Raji (cell line): ENCODE data around the gene UNC45A.

Source experiments
- POLR2A ChIP-seq: IDR thresholded peaks from 2 replicates; pipeline ENCODE4 v1.6.1; 2011; ENCODE audit warnings: low read depth, low read length, control low read depth; ENCODE audit not compliant: insufficient read depth

The UNC45A gene

DNA sequence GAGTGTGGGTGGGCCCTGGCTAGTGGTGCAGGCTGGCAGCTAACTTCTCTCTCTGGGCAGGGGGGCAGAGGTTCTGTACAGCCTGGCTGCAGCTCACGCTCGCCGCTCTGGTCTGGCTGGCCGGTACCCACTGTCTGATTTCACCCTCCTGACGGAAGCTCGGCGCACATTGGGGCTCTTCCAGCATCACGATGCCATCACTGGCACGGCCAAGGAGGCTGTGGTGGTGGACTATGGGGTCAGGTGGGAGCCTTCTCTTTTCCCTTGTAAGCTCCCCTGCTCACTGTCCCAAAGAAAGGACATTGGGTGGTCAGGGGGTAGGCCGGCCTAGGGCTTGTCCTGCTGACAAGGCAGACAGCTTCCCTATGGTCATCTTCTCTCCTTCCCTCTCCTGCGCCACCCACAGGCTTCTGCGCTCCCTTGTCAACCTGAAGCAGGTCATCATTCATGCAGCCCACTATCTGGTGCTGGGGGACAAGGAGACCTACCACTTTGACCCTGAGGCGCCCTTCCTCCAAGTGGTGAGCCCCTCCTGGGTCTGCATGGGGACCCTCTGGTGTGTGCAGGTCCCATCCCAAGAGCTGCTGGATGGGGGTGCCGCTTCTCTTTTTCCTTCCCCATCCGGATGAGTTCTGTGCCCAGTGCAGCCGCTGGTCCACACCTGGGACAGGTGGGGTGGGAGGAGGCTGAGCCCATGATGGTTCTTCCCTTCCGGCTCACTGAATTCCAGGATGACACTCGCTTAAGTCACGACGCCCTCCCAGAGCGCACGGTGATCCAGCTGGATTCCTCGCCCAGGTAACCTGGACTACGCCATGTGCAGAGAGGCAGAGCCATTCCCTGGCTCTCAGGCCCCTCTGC is 24.4 kb upstream of the UNC45A start:
- TF ChIP-seq POLR2A: no peak

DNA sequence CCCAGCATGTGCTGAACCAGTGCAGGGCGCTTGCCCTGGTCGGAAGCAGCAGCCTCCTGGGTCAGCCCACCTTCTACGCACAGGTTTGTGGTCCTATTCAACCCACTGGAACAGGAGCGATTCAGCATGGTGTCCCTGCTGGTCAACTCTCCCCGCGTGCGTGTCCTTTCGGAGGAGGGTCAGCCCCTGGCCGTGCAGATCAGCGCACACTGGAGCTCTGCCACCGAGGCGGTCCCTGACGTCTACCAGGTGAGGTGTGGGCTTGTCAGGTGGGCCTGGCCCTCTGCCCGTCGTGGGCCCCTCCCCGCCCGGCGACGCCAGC is 23.8 kb upstream of the UNC45A start:
- no peak for TF ChIP-seq POLR2A

DNA sequence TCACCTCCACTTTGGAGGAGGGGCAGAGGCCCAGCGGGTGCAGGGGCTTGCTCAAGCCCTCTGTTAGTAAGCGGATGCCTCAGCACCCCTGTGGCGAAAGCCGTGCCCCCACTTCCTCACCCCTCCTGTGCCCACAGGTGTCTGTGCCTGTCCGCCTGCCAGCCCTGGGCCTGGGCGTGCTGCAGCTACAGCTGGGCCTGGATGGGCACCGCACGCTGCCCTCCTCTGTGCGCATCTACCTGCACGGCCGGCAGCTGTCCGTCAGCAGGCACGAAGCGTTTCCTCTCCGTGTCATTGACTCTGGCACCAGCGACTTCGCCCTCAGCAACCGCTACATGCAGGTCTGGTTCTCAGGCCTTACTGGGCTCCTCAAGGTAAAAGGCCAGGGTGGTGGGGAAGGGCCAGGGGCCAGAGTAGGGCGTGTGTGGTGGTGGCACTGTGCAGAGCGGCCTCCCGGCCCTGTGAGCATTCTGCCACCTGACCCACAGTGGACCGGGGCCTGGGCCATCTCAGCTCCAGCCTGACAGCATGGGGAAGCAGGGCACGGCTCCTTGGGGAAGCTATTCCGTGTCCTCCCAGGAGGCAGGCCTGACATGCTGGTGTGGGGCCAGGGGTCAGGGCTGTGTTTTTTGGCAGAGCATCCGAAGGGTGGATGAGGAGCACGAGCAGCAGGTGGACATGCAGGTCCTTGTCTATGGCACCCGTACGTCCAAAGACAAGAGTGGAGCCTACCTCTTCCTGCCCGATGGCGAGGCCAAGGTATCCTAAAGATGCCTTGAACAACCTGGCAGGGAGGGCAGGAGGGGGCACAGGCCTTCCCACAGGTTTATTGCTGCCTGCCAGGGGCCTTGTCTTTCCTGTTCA is 22.9 kb upstream of the UNC45A start:
- TF ChIP-seq POLR2A: no peak

DNA sequence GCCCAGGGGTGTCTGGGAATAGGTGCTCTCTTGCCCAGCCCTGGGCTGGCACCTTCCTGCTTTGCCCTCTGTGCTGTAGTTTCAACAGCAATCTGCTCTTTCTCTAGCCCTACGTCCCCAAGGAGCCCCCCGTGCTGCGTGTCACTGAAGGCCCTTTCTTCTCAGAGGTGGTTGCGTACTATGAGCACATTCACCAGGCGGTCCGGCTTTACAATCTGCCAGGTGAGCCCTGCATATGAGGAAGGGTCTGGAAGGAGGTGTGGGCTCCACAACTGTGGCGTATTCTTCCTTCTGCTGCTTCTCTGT is 22.4 kb upstream of the UNC45A start:
- TF ChIP-seq POLR2A: no peak

DNA sequence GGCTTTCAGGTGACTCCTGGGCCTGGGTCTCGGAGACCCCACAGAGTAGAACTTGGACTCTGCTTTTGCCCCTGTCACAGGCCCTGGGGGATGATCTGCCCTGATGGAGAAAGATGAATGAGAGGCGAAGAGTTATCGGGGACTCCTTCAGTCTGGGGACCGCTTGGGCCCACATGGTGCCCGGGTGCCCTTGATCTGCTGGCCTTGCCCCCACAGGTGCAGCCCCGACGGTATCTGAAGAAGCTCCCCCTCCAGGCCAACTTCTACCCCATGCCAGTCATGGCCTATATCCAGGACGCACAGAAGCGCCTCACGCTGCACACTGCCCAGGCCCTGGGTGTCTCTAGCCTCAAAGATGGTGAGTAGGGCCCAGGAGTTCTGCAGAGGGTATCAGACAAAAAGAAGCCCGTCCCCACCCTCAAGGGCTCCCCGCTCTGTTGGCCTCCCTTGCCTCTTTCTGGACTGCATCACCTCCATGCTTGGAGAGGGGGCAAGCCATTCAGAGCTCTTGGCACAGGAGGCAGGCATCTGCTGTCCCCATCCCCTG is 21.6 kb upstream of the UNC45A start:
- TF ChIP-seq POLR2A: no peak

DNA sequence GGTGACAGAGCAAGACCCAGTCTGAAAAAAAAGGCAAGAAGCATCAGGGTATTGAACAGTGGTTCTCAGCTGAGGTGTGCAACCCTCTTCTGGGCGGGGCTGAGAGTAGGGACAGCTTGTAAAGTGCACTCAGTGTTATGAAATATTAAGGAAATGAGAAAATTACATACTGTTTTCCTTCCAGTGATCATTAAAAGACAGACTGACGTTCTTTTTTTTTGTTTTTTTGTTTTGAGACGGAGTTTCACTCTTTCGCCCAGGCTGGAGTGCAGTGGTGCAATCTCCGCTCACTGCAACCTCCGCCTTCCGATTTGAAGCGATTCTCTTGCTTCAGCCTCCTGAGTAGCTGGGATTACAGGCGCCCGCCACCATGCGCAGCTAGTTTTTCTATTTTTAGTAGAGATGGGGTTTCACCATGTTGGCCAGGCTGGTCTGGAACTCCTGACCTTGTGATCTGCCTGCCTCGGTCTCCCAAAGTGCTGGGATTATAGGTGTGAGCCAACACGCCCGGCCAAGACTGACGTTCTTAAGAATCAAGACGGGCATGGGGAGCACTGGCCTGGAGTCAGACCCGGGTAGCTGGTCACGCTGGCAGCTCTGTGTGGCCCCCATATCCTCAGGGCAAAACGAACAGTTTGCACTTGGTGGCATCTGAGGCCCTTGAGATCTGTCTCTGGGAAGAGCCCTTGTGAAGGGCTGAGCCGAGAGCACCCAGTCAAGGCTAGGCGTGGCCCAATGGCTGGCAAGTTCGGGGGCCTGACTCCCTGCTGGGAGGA is 20.6 kb upstream of the UNC45A start:
- no peak for TF ChIP-seq POLR2A

DNA sequence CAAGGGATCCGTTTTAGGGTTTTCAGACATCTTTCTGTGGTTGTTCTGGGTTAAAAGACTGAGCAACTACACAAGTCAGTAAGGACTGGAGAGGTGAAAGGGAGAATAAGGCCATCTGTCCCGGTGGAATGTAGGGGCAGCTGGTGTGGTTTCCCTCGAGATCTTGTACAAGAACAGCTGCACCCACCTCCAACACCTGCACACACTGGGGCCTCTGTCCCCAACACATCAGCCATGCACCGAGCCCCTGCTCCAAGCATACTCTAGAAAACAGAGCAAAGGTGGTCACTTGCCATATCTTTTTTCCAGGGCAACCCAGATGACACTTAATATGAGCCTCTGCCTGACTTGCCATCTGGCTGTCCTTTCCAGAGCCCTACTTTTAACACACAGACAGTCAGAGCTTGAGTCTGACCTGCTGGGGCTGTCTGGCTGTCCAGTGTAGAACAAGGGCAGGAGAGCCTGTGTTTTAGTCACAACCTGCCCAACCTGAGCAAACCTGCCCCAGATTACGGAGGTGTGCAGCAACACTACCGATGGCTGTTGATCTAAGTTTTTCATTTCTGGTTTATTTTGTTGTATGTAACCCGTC is 19.8 kb upstream of the UNC45A start:
- TF ChIP-seq POLR2A: no peak

DNA sequence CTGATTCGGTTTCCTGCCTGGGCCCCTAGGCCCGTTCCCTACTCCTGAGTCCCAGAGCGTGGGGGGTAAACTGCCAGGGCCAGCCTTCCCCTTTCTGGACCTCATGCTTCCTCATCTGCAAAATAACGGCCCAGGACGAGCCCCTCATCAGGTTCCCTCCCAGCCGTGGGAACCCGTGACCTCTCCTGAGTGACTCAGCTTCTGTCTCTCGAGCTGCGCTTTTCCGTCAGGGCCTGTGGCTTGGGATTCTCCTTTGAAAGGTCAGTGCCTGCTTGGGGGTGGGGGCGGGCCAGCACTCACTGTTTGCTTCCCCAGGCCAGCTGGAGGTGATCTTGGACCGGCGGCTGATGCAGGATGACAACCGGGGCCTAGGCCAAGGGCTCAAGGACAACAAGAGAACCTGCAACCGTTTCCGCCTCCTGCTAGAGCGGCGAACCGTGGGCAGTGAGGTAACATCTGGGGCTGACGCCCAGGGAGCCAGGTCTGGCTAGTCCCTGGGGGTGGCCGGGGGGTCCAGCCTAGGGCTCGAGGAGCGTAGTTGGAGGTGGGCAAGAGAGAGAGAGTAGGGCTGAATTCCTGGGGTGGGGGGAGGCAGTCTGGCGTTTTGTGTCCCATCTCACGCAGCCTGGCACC is 19.2 kb upstream of the UNC45A start:
- no peak for TF ChIP-seq POLR2A

DNA sequence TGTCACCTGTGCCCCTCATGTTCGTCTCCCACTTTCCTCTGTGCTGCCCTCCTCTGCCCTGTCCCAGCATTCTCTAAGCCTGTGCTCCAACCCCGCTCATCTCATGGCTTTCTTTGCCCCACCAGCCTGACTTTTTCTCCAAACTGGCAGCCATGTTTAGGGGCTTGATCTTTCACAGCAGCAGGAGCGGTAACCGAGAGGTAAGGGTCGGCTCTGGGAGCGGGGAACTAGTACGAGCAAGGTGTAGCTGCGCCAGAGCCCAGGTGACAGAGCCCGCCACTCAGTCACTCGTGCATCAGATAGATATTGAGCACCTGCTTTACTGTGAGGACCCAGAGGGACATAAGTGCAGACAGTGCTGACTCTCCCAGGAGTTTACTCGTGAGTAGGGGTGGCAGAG is 18.6 kb upstream of the UNC45A start:
- TF ChIP-seq POLR2A: no peak

DNA sequence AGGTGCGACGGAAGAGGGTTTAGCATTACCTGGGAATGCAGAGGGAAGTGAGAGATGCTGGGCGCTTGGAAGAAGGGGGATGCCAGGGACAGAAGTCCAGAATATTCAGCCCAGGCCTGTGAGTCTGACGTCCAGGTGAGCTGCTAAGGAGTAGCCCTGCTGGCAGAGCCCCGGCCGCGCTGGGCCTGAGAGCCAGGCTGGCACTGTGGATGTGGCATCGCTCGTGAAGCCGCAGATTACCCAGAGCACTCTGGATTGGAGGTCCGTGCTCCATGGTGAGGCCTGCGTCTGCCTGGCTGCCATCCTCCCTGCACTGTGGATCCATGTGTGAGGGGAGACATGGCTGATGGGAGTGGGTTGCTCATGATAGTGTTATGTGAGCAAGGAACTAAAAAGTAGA is 17.5 kb upstream of the UNC45A start:
- TF ChIP-seq POLR2A: no peak

DNA sequence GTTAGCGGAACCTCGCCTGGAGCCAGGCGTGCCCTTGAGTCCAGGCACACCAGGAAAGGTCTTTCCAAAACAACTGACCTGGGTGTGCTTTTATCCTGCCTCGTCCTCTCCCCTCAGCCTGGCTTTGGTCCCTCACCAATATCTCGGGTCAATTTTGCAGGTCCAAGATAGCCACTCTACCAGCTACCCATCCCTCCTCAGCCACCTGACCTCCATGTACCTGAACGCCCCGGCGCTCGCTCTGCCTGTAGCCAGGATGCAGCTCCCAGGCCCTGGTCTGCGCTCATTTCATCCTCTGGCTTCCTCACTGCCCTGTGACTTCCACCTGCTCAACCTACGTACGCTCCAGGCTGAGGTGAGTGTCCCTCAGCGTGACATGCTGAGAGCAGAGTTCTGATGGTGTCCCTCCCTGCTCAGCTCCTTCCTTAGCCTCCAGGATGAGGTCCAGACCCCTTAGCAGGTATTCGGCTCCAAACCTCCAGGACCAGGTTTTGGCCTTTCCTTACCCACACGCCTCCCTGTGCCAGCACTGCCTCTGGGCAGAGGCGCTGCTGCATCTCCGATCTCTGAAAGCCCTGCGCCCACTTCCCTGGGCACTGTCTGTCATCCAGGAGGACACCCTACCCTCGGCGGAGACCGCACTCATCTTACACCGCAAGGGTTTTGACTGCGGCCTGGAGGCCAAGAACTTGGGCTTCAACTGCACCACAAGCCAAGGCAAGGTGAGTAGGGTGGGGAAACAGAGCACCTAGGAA is 16.9 kb upstream of the UNC45A start:
- no peak for TF ChIP-seq POLR2A

DNA sequence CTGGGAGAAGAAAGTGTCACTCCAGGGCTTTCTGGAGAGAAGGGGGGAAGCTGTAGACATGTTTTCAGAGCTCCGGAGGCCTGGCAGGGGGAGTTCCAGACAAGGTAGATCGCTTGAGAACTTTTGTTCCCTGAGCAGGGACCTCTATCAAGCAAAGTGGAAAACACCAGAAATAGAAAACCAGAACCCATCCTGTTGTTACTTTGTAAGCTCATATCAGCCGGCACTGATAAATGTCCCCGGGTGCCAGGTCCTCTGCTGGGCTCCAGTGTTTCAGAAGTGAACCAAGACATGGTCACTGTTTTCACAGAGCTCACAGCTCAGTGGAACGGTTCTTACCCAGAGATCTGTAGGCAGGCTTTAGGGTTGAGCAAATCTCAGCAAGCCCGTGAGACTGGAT is 16.2 kb upstream of the UNC45A start:
- no peak for TF ChIP-seq POLR2A

DNA sequence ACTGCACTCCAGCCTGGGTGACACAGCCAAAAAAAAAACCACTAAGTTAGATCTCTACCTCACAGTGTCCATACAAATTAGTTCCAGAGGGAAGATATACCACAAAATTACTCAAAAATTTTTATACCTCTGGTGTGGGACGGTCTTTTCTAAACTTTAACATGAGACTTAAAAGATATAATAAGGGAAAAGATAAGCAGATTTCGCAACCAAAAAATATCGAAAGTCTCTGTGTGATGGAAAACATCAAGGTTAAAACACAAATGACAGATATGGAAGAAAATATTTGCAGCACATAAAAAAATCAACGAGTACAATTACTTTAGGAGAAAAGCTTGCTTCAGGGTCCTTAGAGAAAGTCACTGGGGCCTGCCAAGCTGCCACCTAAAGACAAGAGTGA is 13.2 kb upstream of the UNC45A start:
- TF ChIP-seq POLR2A: no peak

DNA sequence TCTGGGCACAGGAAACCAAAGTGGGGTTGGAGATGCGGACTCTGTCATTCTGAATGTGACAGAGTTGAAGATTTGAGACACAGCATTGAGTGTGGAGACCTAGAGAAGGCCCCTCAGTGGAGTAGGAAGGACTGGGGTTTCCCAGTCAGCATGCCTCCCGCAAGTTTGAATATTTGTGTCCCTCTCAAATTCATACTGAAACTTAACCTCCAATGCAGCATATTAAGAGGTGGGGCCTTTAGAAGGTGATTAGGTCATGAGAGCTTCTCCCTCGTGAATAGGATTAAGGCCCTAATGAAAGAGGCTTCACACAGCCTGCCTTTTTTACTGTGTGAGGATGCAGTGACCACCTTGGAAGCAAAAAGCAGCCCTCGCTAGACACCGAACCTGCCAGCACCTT is 10.7 kb upstream of the UNC45A start:
- TF ChIP-seq POLR2A: no peak

DNA sequence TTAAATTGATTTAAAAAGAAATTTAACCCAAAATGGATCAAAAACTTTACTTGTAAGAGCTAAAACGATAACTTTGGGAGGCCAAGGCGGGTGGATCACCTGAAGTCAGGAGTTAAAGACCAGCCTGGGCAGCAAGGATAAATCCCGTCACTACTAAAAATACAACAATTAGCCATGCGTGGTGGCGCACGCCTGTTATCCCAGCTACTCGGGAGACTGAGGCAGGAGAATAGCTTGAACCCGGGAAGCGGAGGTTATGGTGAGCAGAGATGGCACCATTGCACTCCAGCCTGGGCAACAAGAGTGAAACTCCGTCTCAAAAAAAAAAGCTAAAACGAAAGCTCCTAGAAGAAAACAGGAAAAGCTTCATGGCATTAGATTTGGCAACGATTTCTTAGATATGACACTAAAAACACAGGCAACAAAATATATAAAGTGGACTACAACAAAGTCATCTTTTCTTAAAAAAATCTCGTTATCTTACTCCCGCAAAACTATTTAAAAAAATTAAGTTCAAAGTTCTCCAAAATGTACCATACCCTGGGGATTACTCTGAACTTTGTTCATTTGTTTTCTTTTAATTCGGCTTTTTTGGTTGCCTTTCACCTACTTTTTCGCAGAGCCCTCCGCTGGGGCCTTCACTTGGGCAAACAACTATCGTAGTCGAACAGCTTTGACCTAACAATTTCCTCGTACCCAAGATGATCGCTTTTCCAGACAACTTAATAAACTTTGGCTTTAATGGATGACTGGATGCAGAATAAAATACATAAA is 5.7 kb upstream of the UNC45A start:
- no peak for TF ChIP-seq POLR2A
